NCI-H345 treated with DMSO at 0.1 percent for 48 hours (cell line): ENCODE data around the gene PIK3AP1.
"Not testable (repeated sequence)": the region's sequence is repeated elsewhere in the genome, so short reads cannot be mapped to it uniquely, and the experiment has no call there.

ENCODE experiments used
- DNase-seq: peaks from one replicate; lab custom pipeline; 2025; ENCODE audit not compliant: unreplicated experiment; lab: John Stamatoyannopoulos, UW

The PIK3AP1 gene

DNA sequence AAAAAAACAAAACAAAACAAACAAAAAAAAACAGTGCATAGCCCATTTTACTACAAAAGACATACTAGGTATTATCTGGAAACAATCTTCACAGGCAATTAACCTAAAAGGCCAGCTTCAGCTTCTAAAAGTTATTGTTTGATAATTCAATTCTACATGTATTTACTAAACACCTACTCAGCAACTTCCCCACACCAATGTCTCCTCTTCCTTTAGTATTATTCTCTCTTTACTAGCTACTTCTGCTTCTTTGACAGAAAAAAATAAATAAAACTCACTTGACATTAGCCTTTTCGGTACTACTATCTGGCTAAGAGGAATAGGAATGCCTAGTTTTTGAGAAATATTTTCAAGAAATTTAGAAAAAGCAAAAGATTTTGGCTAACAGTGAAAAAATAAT, 136.3 kb downstream of the PIK3AP1 start:
- DNase-seq = no peak

DNA sequence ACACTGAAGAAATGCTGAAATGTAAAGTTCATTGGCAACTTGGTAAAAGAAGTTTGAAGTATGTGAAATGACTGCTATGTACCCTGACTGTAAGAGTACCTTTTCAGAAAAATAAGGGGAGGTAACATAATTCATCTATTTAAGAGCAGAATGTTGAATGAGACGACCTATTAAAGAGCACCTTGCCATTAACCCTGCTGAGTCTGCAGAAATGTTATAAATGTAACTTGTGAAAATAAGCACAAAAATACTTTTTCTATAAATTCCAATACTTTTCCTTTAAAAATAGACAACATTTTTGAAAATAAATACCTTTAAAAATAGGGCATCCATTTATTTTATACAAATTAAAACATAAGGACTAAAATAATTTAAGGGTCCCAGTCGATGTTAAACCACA, 141.2 kb downstream of the PIK3AP1 start:
- DNase-seq = no peak

DNA sequence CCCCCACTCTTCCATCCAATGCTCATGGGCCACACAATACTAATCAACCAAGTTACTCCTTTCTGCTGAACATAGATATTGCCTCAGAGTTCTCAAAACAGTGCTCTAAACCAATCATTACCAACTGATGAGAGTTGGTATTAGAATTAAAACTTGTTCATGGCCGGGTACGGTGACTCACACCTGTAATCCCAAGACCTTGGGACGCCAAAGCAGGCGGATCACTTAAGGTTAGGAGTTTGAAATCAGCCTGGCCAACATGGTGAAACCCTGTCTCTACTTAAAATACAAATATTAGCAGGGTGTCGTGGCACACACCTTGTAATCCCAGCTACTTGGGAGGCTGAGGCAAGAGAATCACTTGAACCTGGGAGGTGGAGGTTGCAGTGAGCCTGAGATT, 141.7 kb downstream of the PIK3AP1 start:
- DNase-seq = no peak

DNA sequence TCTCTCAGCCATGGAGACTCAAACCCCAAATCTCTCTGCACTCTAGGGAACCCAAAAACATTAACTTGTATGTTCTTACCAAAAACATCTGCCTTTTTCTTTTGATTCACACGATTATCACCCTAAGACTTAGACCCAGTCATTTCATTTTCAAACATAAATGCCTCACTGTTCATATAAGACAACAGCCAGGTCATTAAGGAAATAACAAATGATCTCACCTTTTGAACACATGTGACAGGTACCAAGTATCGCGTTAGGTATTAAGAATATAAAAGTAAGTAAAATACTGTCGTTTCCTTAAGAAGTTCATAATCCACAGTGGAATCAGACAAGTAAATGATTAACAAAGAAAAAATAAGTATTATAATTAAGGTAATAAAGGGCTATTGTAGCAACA, 142.3 kb downstream of the PIK3AP1 start:
- DNase-seq = no peak

DNA sequence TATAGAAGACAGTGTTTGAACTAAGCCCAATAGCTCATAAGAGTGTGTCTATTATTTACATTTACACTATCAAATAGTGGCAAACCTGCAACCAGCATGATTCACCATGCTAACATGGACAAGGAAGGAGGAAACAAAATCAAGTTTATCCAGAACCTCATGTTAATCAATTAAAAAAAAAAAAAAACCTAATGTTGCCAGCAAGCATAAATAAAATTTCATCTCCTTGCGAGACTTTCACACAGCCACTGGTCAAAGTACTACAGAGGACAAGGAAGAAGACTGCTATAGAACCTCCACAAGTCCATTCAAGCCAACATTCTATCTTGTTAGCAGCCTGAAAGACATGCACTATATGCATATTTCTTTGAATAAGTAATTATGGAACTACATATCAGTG, 143.2 kb downstream of the PIK3AP1 start:
- DNase-seq = no peak

DNA sequence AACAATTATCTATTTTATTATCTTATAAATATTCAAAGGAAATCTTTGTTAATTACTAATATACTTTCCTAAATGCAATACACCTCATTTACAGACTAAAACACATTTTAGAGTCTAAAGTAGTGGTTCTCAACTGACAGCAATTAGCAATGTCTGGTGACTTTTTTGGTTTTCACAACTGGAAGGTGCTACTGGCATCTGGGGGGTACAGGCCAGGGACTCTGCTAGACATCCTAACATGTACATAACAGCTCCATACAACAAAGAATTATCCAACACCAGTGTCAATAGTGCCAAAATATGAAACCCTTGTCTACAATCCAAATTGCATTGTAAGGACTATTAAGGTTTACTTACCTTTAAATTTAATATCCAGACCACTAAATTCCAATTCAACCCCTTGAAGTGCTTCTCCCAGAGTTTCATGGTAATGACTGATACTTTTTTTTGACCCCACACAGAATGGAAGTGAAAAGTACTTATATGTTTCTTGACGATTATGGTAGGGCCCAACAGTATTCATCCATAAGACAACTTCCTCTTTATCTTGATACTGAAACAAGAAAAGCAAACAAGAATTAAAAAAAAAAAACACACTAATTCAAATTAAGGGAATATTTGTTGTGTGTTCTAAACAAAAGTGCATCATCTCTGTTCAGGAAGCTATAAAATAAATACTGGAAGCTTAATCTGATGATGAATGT, 143.9 kb downstream of the PIK3AP1 start:
- DNase-seq = no peak

DNA sequence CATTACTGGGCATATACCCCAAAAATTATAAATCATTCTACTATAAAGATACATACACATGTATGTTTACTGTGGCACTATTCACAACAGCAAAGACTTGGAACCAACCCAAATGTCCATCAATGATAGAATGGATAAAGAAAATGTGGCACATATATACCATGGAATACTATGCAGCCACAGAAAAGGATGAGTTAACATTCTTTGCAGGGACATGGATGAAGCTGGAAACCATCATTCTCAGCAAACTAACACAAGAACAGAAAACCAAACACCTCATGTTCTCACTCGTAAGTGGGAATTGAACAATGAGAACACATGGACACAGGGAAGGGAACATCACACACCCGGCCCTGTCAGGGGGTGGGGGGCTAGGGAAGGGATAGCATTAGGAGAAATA, 145.8 kb downstream of the PIK3AP1 start:
- not testable (repeated sequence) for DNase-seq

DNA sequence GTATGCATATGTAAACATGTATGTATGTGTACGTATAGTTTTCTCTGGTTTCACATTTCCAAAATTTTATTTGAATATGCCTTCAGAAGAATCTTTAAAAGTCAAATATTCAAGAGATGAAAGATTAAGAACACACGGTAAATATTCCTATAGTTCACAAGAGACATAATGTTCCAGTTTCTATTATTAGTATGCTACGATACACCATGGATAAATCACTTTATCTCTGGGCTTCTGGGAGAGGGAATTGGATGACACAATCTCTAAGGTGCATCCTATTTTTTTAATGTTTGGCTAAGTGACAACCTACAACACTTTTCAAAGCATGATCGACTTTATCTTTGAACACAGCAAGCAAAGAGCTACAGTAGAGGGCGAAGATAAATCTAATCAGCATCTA, 147.3 kb downstream of the PIK3AP1 start:
- DNase-seq = no peak

DNA sequence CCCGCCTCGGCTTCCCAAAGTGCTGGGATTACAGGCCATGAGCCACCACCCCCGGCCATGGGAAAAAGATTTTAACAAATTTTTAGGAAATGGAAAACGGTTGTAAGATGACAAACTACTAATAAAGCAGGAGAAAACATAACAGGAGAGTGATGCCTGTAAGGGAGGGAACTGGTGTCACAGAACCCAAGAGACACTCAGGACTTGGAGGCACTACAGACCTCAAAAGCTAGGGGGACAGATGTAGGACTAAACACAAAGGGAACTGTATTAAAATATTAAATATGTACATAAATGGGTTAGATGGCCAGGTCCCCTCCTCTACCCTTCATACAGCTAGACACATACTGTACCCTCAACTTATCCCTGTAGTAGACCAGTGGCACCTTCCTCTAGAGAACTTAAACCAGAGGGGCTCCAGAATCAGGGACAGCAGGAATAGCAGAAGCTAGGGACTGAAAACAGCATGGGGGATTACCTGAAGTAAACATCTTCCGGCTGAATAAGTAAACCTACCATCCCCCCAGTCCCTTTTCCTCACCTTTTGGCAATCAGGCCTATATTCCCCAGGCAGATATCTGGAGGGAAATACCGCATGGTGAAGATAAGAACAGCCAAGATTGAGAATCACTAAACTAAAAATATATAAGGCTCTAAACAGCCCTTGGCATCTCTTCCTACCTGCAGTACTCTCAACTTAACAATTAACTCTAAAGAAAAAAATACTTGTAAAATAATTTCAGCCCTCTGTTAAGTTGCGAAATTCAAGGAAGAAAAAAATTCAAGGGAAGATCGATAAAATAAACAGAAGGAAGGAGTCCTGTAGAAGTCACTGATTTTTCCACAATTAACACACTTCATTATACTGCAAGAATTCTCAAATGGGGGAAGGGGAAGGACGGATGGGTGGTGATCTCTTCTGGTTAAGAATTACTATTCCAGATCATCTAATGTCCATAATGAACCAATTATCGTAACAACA, 149.0 kb downstream of the PIK3AP1 start:
- no peak for DNase-seq

DNA sequence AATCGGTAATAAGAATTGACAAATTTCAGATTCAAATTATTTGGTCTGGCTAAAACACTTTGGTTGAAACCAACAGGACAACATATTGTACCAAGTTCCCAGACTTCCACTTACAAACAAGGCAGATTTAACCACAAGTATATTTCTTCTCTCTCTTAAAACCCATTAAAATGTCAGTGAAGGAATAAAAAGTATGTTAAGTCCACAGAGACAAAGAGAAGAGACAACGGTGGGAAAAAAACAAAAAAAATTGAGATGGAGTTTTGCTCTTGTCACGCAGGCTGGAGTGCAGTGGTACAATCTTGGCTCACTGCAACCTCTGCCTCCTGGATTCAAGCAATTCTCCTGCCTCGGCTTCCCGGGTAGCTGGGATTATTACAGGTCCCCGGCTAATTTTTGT, 149.8 kb downstream of the PIK3AP1 start:
- DNase-seq = no peak

DNA sequence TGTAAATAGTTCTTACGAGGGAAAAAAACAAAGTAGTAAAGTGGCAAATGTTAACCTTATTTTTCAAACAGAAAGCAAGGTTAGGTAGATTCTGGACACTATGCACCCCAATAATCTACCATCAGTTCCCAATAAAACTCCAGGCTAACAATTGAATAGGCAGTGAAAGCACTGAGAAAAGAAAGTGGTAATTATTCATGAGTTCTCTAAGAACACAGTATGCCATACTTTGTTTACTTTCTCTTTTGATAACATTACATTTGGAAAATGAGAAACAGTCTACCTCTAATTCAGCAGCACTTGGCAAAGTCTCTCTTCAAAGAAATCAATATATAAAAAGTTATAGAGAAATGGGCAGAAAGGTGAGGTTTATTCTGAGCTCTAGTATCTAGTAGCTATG, 151.9 kb downstream of the PIK3AP1 start:
- DNase-seq = no peak

DNA sequence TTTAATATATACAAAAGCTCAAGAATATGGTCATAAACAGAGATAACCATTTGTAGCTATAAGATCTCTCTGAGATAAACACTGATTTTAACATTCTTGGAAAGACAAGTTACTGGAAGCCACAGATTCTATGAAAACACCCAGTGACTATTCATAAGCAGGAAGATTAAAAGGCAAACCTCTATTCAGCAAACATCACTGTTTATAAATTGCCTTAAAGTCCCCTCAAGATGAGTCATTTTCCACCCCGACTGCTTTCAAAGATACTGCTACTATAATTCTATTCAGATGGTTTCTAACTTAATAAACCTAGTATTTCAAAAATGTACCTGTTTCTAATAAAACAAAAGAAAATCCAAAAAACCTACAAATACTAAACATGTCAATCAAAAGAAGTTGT, 154.5 kb downstream of the PIK3AP1 start:
- DNase-seq = no peak

DNA sequence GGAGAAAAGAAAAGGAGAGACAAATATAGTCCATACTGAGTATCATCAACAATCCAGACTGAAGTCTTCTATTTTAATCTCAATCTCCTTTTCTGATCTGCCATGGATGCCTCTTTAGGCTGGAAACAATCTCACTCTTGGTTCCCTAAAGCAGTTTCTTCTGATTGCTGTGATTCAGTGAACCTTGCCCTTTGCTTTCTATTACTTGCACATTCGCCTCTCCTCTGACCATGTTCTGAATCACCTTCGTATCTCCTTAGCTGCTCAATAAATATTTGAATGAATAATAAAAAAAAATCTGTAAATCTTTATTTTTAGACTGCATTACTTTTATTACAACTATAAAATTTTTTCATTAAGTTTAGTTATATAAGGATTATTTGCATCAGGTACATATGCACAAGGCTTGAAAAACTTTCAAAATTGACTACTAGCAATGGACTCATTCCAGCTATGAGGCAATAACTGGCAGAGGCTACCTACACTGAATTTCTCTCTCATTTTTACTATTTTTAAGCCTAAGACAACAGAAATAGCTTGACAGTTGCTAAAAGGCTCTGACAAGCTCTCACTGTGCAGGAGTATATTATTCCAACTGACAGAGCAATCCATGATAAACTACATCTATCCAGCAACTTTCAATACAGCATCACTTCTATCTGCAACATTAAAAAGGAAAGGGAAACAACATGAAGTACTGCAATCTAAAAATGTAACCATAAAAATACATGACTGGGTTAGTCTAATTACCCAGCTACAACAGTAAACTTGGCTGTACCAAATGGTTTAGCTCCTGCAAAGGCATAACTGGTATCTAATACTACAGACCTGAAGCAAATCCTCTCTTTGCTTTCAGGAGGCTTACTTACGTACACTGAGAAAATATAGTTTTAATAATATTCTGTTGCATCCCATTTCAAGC, 159.1 kb downstream of the PIK3AP1 start:
- no peak for DNase-seq

DNA sequence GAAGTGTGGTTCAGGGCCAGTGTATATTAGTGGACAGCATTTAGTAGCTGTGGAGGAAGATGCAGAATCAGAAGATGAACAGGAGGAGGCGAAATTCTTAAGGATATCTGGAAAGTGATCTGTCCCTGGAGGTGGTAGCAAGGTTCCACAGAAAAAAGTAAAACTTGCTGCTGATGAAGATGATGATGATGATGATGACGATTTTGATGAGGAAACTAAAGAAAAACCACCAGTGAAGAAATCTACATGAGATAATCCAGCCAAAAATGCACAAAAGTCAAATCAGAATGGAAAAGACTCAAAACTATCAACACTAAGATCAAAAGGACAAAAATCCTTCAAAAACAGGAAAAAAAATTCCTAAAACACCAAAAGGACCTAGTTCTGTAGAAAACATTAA, 159.8 kb downstream of the PIK3AP1 start:
- DNase-seq = no peak

DNA sequence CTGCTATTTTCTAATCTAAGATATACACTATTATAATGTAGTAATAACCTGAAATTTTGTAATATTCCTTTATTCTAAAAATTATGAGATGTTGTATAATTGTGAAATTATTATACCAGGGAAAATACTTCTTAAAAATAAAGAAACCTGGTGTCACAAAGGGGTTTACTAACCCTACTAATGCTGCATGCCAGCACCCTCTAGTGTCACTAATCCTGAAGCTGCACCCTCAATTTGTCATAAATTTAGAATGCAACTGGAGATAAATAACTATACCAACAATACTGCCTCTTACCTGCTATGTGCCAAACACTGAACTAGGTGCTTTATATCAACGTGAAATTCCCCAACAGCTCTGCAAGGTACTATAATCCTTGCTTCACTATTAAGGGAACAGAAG, 164.3 kb downstream of the PIK3AP1 start:
- DNase-seq = no peak

DNA sequence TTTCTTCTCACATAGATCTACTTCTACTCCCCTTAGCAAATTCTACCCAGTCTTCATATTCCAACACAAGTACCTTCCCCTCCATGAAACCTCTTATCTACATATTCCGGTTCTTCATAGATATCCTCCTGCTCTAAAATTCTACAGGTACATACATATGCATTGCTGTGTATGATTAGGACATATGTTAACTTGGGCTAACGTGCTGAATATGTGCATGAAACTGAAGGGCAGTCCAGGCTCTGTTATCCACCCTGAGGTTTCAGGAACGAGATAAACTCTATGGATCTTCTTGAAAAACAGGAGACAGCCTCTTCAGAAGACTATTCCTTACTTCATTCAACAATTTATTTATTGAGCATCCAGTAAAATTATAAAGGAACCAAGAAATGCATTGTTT, 165.0 kb downstream of the PIK3AP1 start:
- no peak for DNase-seq

DNA sequence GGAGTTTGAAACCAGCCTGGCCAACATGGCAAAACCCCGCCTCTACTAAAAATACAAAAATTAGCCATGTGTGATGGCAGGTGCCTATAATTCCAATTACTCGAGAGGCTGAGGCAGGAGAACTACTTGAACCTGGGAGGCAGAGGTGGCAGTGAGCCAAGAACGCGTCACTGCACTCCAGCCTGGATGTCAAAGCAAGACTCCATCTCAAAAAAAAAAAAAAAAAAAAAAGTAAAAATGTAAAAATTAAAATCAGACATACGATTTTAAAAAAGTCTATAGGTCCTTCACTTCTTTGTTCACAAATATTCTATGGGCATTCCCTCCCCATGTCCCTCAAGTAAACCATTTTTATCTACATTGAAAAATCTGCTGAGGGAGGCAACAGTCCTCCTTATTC, 171.7 kb downstream of the PIK3AP1 start:
- peak; percentile 19 for DNase-seq

DNA sequence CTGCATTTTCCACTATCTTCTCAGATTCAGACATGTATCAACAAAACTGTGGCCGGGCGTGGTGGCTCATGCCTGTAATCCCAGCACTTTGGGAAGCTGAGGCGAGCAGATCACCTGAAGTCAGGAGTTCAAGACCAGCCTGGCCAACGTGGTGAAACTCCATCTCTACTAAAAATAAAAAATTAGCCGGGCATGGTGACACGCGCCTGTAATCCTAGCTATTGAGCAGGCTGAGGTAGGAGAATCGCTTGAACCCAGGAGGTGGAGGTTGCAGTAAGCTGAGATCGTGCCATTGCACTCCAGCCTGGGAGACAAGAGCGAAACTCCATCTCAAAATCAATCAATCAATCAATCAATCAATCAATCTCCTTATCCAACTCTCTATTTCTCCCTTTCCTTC, 174.8 kb downstream of the PIK3AP1 start:
- DNase-seq = not testable (repeated sequence)
